GM21528 (cell line): Measurements from ENCODE around the gene AKAIN1.

Experiments used
- ATAC-seq: cut with Tn5 transposase; IDR thresholded peaks from one replicate; pipeline ENCODE4 v1.9.1; 2021; ENCODE audit warnings: mild to moderate bottlenecking, moderate library complexity; ENCODE audit not compliant: unreplicated experiment, low FRiP score

AKAIN1 gene, protein sequence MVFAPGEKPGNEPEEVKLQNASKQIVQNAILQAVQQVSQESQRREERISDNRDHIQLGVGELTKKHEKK

DNA sequence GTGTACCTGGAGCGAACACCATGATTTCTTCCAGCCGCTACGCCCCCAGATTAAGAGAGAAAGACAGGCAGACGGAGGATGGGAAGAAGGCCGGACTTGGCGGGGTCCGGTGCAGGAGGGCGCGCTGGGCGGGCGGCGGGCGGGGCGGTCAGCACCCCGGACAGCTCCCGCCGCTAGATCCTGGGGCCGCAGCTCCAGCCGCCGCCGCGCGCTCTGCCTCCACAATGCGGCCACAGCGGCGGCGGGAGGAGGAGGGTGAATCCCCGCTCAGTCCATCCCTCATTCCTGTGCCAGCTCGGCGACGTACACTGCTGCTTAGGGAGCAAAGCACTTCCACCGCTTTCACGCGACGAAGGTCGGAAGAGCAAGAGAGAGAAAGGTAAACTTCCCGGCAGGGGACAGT, at the start of gene AKAIN1:
Gene AKAIN1, minus strand, starts transcription at position 226 of the 403 bp plus-strand sequence. Its CDS starts 204 bp downstream, at position 22.
- no peak for ATAC-seq

- no peak for ATAC-seq
These were observed 47.9 kb upstream of the AKAIN1 start for GRCh38 chr18:5244941-5245340.

DNA sequence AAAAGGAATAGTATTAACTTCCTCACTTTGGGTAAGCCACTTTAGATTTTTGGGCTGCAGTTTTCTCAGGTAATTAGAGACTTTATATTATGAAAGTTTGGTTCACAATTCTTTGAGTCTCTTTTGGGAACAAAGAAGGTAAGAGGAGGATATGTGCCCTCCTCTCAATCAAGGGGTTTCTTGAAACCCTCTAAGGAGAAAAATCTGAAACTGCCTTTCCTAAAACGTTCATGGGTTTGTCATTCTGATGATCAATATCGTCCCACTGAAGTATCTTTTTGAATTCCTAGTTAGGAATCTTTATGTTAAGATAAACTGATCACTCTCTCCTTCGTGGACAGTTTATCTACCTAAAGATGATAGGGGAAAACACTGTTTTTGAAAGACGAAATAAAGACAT, 42.4 kb upstream of the AKAIN1 start:
- no peak for ATAC-seq

DNA sequence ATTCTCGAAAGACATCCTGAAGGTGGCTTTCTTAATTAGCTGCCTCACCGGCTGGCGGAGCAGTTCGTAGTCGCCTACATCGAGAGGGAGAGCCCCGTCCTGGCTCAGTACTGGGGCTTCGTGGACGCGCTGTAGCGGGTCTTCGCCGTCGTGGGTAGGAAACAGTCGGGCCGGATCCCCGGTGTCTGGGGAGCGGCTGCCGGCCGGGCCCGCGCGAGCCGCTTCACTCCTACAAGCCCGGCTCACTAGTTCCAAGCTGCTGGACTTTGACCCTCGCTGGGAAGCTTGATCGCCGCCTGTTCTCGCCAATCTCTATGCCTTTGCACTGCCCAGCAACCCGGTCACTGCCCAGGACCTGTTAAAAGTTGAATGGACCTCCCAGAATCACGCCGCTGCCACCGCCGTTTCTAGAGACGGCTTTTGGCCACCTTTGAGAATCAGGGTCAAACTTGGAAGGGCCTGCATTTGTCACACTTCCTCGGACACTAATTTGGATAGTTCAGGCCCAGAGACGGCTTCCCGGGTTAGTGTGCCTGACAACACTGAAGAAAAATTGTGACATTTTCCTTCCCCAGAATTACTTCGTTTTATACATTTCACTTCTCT, 41.4 kb upstream of the AKAIN1 start:
- peak; percentile 52 for ATAC-seq

- peak; percentile 94 for ATAC-seq
These were observed 40.8 kb upstream of the AKAIN1 start for GRCh38 chr18:5237723-5238370.

- peak; percentile 52 for ATAC-seq
These were observed 40.1 kb upstream of the AKAIN1 start for GRCh38 chr18:5237083-5237722.

DNA sequence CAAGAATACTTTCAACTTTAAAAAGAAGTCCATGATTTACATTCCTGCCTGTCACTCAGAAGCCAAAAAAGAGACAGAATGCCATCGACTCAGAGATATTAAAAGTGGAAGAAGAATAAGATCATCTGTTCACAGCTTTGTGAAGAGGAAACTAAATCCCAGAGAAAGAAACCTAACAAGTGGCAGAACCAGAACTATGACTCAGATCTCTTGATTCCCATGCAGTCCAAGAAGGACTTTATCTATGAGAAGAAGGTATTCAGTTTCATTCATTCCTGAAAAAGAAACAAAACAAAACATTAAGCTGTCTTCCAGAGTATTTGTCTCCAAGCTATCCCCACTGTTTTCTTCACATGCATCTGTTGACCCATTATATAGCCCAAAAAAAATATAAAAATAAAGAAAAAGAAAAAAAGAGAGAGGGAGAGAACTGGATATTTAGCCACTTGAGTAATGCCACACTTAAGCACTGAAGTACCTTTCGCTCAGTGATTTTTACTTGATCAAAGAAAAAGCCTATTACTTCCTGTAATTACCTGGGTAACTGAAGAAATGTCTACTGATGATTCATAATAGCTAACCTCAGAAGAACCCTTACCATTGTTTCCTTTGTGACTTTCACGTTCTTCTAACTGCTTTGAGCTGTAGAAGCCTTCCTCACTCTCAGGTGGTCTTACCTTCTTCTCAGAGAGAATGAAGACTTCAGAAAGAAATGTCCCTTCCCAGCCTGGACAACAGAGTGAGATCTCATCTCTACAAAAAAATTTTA, 17.7 kb upstream of the AKAIN1 start:
- no peak for ATAC-seq

DNA sequence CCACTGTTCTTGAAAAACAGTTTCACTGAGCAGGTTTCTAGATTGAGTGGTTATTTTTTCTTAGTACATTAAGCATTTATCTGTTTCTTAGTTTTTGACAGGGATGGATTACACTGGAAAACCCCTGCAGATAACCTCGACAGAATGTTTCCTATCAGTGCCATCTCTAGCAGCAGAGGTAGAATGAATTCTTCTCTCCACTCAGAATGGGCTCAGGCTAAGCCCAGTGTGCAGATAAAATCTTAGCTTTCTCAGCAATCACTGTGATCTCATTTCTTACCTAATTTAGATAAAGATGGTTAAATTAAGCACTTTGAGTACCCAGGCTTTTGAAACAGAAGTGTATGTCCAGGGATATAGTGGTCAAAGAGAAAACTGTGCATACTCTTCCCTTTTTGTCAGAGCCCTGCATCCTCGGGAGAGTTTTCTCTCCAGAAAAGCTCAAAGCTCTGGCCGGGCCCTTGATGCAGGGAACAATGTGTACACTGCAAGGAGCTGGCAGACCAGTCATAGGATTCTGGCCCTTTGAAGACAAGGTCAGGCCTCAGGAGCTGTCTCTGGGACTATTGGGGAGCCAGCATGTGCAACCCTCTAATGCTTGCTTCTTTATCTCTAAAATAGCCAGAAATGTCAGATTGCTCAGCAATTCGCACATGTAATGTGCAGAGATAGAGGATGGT, 10.6 kb upstream of the AKAIN1 start:
- ATAC-seq, result no peak

GRCh38 chr18:5198311-5198710, 1.3 kb upstream of the AKAIN1 start:
- ATAC-seq, result no peak

DNA sequence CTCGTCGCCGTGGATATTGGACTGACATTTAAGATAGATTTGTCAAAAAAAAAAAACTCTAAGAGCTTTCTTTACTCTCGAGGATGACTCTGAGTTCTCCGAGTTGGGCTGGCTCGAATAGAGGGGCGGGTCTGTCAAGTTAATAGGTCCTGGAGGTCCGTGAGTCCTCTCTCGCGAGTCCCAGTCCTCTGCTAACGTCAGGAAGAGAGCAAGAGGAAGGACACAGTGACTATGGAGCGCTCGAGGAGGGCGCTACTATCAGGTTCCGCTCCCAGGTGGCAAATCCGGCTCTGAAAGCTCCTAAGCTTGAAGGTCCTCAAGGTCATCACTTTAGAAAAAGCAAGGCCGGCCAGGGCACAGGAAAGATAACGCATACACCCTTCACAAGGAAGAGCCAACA, 404 bp upstream of the AKAIN1 start:
- no peak for ATAC-seq

GRCh38 chr18:5196253-5197031, 615 bp downstream of the AKAIN1 start:
- ATAC-seq, result no peak

DNA sequence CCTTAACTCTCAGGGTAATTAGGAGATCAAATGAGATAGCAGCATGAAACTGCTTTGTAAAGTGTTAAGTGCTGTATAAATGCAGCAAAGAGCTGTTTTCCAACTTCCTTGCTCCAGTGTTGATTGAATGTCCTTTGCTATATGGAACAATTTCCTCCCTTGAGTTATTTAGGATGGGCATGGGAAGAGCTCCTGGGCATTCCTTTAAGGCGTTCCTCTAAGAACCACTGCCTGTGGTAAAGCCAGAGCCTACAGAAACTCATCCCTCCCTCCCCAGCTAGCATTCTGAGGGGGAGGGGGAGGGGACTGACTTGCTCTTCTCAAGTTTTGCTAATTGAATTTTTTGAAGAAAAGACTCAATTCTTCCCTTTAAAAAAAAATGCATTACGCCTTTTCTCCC, 1.4 kb downstream of the AKAIN1 start:
- ATAC-seq, result no peak

GRCh38 chr18:5180254-5180653, 16.8 kb downstream of the AKAIN1 start:
- ATAC-seq, result no peak

DNA sequence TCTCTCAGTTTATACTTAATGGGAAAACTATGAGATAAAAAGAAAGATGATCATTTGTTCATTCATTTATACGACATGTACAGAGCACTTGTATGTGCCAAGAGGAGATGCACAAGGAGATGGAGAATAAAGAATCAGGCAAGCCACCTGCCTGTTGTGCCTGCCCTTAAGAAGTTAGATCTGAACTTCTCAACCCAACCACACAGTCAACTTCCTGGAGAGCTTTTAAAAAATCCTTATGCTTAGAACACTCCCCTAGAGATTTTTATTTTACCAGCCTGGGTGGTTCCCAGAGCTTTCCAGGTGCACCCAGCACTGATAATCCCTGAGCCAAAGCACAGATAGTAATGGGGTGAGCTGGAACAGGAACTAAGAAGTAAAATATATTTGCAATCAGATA, 18.5 kb downstream of the AKAIN1 start:
- ATAC-seq, result no peak

DNA sequence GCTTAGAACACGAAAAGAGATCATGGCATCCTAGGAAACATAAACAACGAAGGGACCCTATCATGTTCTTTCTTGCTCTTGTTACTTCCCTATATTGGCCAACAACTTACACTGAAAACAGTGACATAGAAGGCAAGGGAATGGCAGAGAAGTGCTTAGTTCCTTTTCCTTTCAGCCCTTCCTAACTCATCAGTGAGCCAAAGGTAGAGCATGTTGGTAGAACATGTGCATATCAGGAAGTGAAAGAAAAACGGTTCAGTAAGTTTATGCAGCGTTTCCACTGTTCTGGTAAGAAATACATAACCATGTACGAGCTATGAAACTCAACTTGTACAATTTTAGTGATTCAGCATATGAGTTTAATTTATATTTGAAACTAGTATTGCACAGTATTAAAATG, 21.7 kb downstream of the AKAIN1 start:
- ATAC-seq, result peak; percentile 87

DNA sequence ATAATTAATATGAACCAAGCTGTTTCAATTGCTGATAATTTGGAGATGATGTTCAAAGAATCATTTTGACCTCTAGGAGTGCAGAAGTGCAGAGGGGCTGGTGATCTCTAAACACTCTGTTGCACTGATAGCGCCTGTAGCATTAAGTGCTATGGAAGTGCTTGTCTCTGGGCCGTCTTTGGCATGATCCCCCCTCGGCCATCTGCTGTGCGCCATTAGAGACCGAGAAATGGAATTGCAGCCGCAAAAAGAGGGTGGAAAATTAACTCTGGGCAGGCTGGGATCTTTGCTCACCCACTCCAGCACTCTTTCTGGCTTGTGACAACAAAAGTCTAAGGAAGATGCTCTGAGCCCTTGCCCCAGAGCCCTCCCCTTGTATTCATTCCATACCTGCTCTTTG, 23.4 kb downstream of the AKAIN1 start:
- no peak for ATAC-seq

GRCh38 chr18:5173236-5173635, 23.8 kb downstream of the AKAIN1 start:
- no peak for ATAC-seq

DNA sequence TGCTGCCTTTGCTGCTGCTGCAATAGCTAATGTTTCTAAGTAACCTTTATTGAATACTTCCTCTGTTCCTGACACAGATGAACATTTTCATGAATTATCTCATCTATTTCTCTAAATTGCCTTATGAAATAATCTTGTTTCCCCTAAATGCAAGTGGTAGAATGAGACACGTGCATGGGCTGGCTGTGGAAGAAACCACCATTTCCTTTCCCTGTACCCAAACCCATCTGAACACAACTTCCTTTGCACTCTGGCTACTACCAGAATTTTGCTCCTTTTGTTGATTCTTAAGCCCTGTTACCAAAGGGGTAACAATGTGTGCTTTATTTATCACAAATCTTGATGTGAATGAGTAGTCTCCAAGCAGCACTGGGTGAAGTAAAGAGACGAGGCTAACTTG, 29.2 kb downstream of the AKAIN1 start:
- ATAC-seq, result no peak

DNA sequence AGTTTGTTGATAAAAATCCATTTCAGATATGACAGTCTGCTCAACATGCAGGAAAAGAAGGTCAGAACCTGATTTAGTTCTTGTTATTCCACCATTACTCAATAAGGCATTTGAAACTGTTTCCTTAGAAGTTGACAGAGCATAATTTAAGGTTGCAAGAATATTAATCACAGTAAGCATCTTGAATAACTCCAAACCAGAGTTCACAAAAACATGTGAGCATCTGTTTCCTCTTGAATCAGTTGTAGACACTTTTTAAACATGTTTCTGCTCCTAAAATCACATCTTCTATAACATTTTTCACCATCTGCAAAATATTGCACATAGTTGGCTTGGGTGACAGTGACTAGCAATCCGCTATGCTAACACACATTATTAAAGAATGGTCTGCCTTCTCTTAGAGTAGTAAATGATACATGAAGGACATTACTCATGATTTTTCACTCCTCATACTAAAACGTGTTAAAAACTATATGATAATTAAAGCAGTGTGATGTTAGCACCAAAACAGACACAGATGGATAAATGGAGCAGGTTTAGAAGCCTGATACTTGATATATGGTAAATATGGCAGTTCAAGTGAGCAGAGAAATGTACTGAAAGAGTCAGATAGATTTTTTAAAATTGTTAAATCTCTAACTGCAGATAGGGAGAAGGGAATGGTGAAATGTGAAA, 30.3 kb downstream of the AKAIN1 start:
- no peak for ATAC-seq
